ENCODE data around the gene NOX3. TPM values are rescaled to one million over a fixed set of nuclear protein-coding genes. Genes with fewer than 3 reads are reported as not detected.
A peak's percentile ranks its signal among the peaks of the same experiment; 100 is the strongest.

NOX3 gene
- total and polyA plus RNA-seq, 2 experiments from 2014 or later: not detected

DNA sequence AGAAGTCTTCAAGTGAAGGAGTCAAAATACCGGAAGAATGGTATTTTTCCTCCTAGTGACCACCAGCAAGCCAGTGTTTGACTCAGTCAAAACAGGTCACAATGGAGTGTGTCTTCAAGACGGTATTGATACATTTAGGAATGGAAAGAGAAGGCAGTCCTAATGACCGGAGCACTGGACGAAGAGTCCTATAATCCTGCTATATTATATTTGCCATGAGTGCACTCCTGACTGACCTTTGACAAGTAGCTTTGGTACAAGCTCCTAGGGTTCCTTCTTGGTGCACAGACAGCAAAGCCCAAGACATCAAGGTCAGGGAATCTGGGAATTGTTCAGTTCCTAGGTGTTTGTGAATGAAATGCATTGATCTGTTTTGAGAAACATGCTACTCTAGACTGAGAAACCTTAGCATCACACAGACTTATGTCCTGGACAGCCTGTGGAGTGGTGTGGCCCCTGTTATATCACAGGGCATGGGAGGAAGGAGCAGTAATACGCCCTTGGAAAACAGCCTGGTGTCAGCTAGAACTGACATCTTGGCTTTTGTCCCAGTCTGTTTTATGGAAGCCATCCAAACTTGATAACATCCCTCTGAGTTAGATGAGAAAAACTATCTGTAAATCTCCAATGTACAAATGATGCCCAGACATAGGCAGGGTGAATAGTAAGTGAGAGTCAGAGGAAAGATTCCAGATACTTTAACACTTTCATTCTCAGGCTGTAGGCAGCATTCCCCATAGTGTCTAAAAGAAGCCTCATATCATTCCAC, 18.5 kb downstream of the NOX3 start:
- H3K27me3 ChIP-seq (ENCODE audit: insufficient read depth): no peaks in the 10 kb centered on the region
- Mint-ChIP-seq H3K4me3 (no peak overlapping the region), H3K36me3 (ENCODE audit: low read depth) (no peaks in the 10 kb centered on the region), H3K27ac (no peak overlapping the region), H3K9me3 (no peaks in the 10 kb centered on the region), H3K4me1 (no peaks in the 10 kb centered on the region), H3K27me3 (ENCODE audit: insufficient read depth, low read depth, poor library complexity) (peaks cover 1% of the 10 kb centered on the region)
- H3K79me2 ChIP-seq (replicated peaks; ENCODE audit: insufficient read depth): no peaks in the 10 kb centered on the region
- no peaks in the 10 kb centered on the region for H3K36me3 ChIP-seq (ENCODE audit: insufficient read depth)
- no peaks in the 10 kb centered on the region for H3K4me1 ChIP-seq (ENCODE audit: insufficient read depth)
- H3K4me3 ChIP-seq: no peak overlapping the region
- no peak for DNase-seq (ENCODE audit: low spot score)
- H4K20me1 ChIP-seq (replicated peaks; ENCODE audit: insufficient read depth): no peaks in the 10 kb centered on the region
- no peak for TF ChIP-seq EZH2phosphoT487 (IDR thresholded peaks at IDR 0.05; ENCODE audit: unreplicated experiment)
- no peak overlapping the region for H3K4me2 ChIP-seq
- no peak overlapping the region for H2AFZ ChIP-seq
- no peaks in the 10 kb centered on the region for H3F3A ChIP-seq (replicated peaks; ENCODE audit: low read depth)
- no peak for ATAC-seq
- H3K9me2 ChIP-seq (ENCODE audit: insufficient read depth): no peaks in the 10 kb centered on the region
- H3K27ac ChIP-seq (ENCODE audit: low read depth): no peak overlapping the region

DNA sequence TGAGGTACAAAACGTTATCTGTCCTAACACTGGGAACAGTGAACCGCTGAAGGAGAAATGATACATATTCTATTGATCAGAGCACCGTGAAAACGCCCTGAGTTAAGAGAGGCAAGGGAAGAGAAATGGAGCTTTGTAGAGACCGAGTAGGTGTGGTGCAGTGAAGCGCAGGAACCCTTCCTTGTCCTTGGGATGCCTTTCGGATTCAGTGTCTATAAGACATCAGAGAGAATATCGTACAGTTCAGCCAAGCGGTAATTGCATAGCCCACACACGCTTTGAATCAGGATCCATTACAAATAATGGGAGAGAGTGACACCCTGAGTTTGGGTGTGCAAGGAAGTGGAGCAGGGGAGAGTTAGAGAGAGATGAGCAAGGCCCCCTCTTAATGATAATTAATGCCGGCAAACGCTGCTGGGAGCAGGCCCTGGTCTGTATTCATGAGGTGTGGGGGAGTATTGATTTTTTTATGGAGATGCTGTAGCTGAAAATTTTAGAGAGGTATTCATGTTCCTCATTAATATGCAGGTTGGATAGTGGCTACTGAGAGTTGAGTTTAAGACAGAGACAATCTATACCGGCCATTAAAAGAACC, 20.7 kb downstream of the NOX3 start:
- Histone ChIP-seq H3K4me2 (no peak overlapping the region), H3K27me3 (ENCODE audit: insufficient read depth) (no peaks in the 10 kb centered on the region)
- H3K27me3 Mint-ChIP-seq (ENCODE audit: insufficient read depth, low read depth, poor library complexity): peaks cover 4% of the 10 kb centered on the region

More for the DNA sequence above, 20.7 kb downstream of the NOX3 start:
- Mint-ChIP-seq H3K4me1 (no peaks in the 10 kb centered on the region), H3K4me3 (no peak overlapping the region), H3K9me3 (no peaks in the 10 kb centered on the region), H3K36me3 (ENCODE audit: low read depth) (no peaks in the 10 kb centered on the region), H3K27ac (peak overlapping the region; percentile 27; the same call in 1 of the 2 replicates)
- Histone ChIP-seq H3K27ac (ENCODE audit: low read depth) (no peak overlapping the region), H4K20me1 (replicated peaks; ENCODE audit: insufficient read depth) (no peaks in the 10 kb centered on the region), H3K9me2 (ENCODE audit: insufficient read depth) (no peaks in the 10 kb centered on the region), H3K36me3 (ENCODE audit: insufficient read depth) (no peaks in the 10 kb centered on the region), H2AFZ (peak overlapping the region; percentile 78; the same call in 1 of the 2 replicates), H3K4me1 (ENCODE audit: insufficient read depth) (no peaks in the 10 kb centered on the region), H3F3A (replicated peaks; ENCODE audit: low read depth) (no peaks in the 10 kb centered on the region), H3K4me3 (no peak overlapping the region), H3K79me2 (replicated peaks; ENCODE audit: insufficient read depth) (no peaks in the 10 kb centered on the region)
- TF ChIP-seq, protein P1, sequence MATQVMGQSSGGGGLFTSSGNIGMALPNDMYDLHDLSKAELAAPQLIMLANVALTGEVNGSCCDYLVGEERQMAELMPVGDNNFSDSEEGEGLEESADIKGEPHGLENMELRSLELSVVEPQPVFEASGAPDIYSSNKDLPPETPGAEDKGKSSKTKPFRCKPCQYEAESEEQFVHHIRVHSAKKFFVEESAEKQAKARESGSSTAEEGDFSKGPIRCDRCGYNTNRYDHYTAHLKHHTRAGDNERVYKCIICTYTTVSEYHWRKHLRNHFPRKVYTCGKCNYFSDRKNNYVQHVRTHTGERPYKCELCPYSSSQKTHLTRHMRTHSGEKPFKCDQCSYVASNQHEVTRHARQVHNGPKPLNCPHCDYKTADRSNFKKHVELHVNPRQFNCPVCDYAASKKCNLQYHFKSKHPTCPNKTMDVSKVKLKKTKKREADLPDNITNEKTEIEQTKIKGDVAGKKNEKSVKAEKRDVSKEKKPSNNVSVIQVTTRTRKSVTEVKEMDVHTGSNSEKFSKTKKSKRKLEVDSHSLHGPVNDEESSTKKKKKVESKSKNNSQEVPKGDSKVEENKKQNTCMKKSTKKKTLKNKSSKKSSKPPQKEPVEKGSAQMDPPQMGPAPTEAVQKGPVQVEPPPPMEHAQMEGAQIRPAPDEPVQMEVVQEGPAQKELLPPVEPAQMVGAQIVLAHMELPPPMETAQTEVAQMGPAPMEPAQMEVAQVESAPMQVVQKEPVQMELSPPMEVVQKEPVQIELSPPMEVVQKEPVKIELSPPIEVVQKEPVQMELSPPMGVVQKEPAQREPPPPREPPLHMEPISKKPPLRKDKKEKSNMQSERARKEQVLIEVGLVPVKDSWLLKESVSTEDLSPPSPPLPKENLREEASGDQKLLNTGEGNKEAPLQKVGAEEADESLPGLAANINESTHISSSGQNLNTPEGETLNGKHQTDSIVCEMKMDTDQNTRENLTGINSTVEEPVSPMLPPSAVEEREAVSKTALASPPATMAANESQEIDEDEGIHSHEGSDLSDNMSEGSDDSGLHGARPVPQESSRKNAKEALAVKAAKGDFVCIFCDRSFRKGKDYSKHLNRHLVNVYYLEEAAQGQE (IDR thresholded peaks at IDR 0.05; ENCODE audit: unreplicated experiment): no peak
- no peak for TF ChIP-seq STAT1 (IDR thresholded peaks at IDR 0.05; ENCODE audit: unreplicated experiment)
- TF ChIP-seq POLR2AphosphoS5 (IDR thresholded peaks at IDR 0.05; ENCODE audit: low read depth): no peak
- DNase-seq (ENCODE audit: low spot score): no peak
- no peak for ATAC-seq
